NCI-H345 (cell line): ENCODE data around the gene PRAMEF25.
"Not testable (repeated sequence)": the region's sequence is repeated elsewhere in the genome, so short reads cannot be mapped to it uniquely, and the experiment has no call there.

Experiments
- DNase-seq: peaks from one replicate; lab custom pipeline; 2025; lab: John Stamatoyannopoulos, UW

PRAMEF25 gene

GRCh38 chr1:13070474-13070873 lies at the start of gene PRAMEF25:
Gene PRAMEF25, plus strand, starts transcription at chr1:13070774. Its CDS starts 2,920 bp downstream, at chr1:13073694.
- not testable (repeated sequence) for DNase-seq

GRCh38 chr1:13056475-13056874 lies 14.1 kb upstream of the PRAMEF25 start, which contains the start of gene PRAMEF27:
Gene PRAMEF27, minus strand, starts transcription at chr1:13056575. Its CDS starts 2,916 bp downstream, at chr1:13053659.
- DNase-seq, result not testable (repeated sequence)

GRCh38 chr1:13116754-13117153 lies 46.2 kb downstream of the PRAMEF25 start, which contains the start of gene HNRNPCL2:
Gene HNRNPCL2, minus strand, starts transcription at chr1:13116854. Its CDS starts 454 bp downstream, at chr1:13116400.
- DNase-seq, result not testable (repeated sequence)
